Nephron (organoid): ENCODE data around the gene TNNC1.
A peak's percentile ranks its signal among the peaks of the same experiment; 100 is the strongest.

Source experiments
- H3K27ac Mint-ChIP-seq, 3 experiments: 2 replicates each; pipeline ENCODE4 v1.8.0; 2020; ENCODE audit warnings: mixed read lengths in 3 of 3, mild to moderate bottlenecking in 2 of 3, moderate library complexity in 1 of 3
- H3K27me3 Mint-ChIP-seq: 2 replicates; pipeline ENCODE4 v1.8.0; 2021; ENCODE audit warnings: low read depth, mild to moderate bottlenecking, moderate library complexity, mixed read lengths
- H3K36me3 Mint-ChIP-seq: 2 replicates; pipeline ENCODE4 v1.8.0; 2020; ENCODE audit warnings: low read depth, mixed read lengths
- H3K4me1 Mint-ChIP-seq: 2 replicates; pipeline ENCODE4 v1.8.0; 2020; ENCODE audit warnings: mixed read lengths
- H3K4me3 Mint-ChIP-seq, 3 experiments: 2 replicates each; pipeline ENCODE4 v1.8.0; 2020; ENCODE audit warnings: mild to moderate bottlenecking in 3 of 3, mixed read lengths in 3 of 3, moderate library complexity in 2 of 3
- H3K9me3 Mint-ChIP-seq: 2 replicates; pipeline ENCODE4 v1.8.0; 2020; ENCODE audit warnings: mixed read lengths
- CTCF ChIP-seq, 3 experiments: fragments of 200-600 bp; sonication (generic); IDR thresholded peaks; one replicate each; pipeline ENCODE4 v1.5.0; 2021; ENCODE audit warnings: antibody characterized with exemption in 3 of 3; ENCODE audit not compliant: unreplicated experiment in 3 of 3

TNNC1 gene

GRCh38 chr3:52452570-52453221 lies 1.1 kb downstream of the TNNC1 start:
- no peak for TF ChIP-seq CTCF (IDR thresholded peaks at IDR 0.05; ENCODE audit: unreplicated experiment in 3 of 3)
- H3K27ac Mint-ChIP-seq, result peak overlapping the region in 1 of 3 experiments; percentile 87
- H3K36me3 Mint-ChIP-seq, result peaks cover 7% of the 10 kb centered on the region
- no peaks in the 10 kb centered on the region for H3K9me3 Mint-ChIP-seq
- peak overlapping the region; percentile 94 to 99 (median 98) for H3K4me3 Mint-ChIP-seq
- H3K4me1 Mint-ChIP-seq, result peaks cover 60% of the 10 kb centered on the region
- peaks cover 4% of the 10 kb centered on the region for H3K27me3 Mint-ChIP-seq

GRCh38 chr3:52452126-52452525 lies 1.7 kb downstream of the TNNC1 start:
- H3K27me3 Mint-ChIP-seq, result peaks cover 7% of the 10 kb centered on the region
- H3K4me1 Mint-ChIP-seq, result peaks cover 57% of the 10 kb centered on the region
- TF ChIP-seq CTCF (IDR thresholded peaks at IDR 0.05; ENCODE audit: unreplicated experiment in 3 of 3), result no peak
- peaks cover 2% of the 10 kb centered on the region for H3K36me3 Mint-ChIP-seq
- no peaks in the 10 kb centered on the region for H3K9me3 Mint-ChIP-seq
- no peak overlapping the region for H3K27ac Mint-ChIP-seq
- peak overlapping the region in 2 of 3 experiments; percentile 94 to 99 for H3K4me3 Mint-ChIP-seq

GRCh38 chr3:52451237-52452083 lies 2.4 kb downstream of the TNNC1 start:
- no peak for TF ChIP-seq CTCF (IDR thresholded peaks at IDR 0.05; ENCODE audit: unreplicated experiment in 3 of 3)
- peaks cover 11% of the 10 kb centered on the region for H3K27me3 Mint-ChIP-seq
- peak overlapping the region in 1 of 3 experiments; percentile 26 for H3K27ac Mint-ChIP-seq
- H3K9me3 Mint-ChIP-seq, result no peaks in the 10 kb centered on the region
- no peaks in the 10 kb centered on the region for H3K36me3 Mint-ChIP-seq
- H3K4me3 Mint-ChIP-seq, result peak overlapping the region in 2 of 3 experiments; percentile 94 to 99
- H3K4me1 Mint-ChIP-seq, result peaks cover 54% of the 10 kb centered on the region

GRCh38 chr3:52450489-52451236 lies 3.2 kb downstream of the TNNC1 start:
- Mint-ChIP-seq H3K27ac (peak overlapping the region in 2 of 3 experiments; percentile 38 to 63), H3K27me3 (peaks cover 11% of the 10 kb centered on the region), H3K4me3 (peak overlapping the region in 2 of 3 experiments; percentile 51 to 94), H3K9me3 (no peaks in the 10 kb centered on the region), H3K36me3 (no peaks in the 10 kb centered on the region), H3K4me1 (peaks cover 48% of the 10 kb centered on the region)
- no peak for TF ChIP-seq CTCF (IDR thresholded peaks at IDR 0.05; ENCODE audit: unreplicated experiment in 3 of 3)

GRCh38 chr3:52447512-52448355 lies 6.1 kb downstream of the TNNC1 start:
- no peaks in the 10 kb centered on the region for H3K36me3 Mint-ChIP-seq
- TF ChIP-seq CTCF (IDR thresholded peaks at IDR 0.05; ENCODE audit: unreplicated experiment in 3 of 3), result no peak
- peak overlapping the region in 1 of 3 experiments; percentile 10 for H3K4me3 Mint-ChIP-seq
- H3K9me3 Mint-ChIP-seq, result no peaks in the 10 kb centered on the region
- peaks cover 11% of the 10 kb centered on the region for H3K27me3 Mint-ChIP-seq
- peaks cover 44% of the 10 kb centered on the region for H3K4me1 Mint-ChIP-seq
- peak overlapping the region in 2 of 3 experiments; percentile 21 to 39 for H3K27ac Mint-ChIP-seq
